GM21447 (cell line): ENCODE data around the gene DES.
"Not testable (repeated sequence)": the region's sequence is repeated elsewhere in the genome, so short reads cannot be mapped to it uniquely, and the experiment has no call there.

Source experiments
- ATAC-seq: cut with Tn5 transposase; IDR thresholded peaks from one replicate; pipeline ENCODE4 v1.9.1; 2021; ENCODE audit not compliant: unreplicated experiment

Gene DES

GRCh38 chr2:219418155-219419011 is at the start of gene DES:
Gene DES (plus strand): TSS chr2:219418377. CDS start chr2:219418463, 86 bp downstream.
- no peak for ATAC-seq

DNA sequence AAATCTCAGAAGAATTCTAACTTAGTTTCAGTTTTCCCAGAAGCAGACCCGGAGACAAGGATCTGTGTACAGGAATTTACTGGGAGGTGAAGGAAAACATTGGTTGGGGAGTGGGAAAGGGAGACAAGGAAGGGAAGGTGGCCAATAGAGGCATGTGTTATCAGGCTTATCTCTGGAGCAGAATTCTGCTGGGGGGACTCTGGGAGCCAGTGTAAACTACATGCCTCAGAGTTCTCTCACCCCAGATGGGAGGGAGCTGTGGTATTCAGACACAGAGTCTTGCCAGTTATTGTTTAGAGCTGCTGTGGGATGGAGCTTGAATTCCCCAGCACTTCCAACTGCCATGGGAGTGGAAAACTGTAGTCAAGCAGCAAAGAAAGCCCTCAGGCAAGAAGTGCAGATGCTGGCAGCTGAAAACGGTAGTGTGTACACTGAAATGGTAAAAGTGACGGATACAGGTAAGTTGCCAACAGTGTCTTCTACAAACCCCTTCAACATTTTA is 49.4 kb upstream of the DES start:
- ATAC-seq = no peak

DNA sequence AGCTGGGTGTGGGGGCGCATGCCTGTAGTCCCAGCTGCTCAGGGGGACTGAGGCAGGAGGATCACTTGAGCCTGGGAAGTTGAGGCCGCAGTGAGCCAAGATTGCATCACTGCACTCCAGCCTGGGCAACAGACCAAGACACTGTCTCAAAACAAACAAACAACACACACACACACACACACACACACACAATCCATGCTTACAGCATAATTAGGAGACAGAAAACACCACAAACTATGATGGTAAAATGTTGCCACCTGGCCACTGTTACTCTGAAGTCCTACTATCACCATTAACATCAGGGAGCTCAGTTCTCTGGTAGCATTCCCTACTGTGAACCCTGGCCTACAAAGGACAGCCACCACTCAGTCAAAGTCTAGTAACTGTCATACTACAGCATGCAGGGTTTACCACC is 48.7 kb upstream of the DES start:
- no peak for ATAC-seq

GRCh38 chr2:219378163-219378851 is 39.9 kb upstream of the DES start:
- ATAC-seq = no peak

GRCh38 chr2:219380926-219381325 is 37.3 kb upstream of the DES start:
- no peak for ATAC-seq

DNA sequence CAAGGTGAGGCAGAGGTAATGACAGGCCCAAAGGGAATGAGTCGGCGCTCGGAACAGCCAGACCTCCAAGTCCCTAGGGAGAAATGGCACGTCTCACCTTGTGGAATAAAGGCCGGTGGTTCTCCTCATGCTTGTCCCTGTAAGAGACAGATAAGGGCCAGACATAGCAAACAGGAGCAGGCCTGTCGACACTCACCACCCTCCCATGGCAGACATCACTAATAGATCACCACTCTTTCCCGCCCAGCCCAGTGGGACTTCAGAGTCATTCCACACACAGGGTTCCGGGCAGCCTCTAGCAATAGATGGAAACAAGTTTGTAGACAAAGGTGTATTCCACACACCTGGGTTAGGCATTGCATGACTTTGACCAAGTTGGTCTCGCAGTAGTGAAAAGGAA is 36.7 kb upstream of the DES start:
- no peak for ATAC-seq

GRCh38 chr2:219384083-219384713 is 34.0 kb upstream of the DES start:
- ATAC-seq = no peak

GRCh38 chr2:219384859-219385258 is 33.3 kb upstream of the DES start:
- ATAC-seq = no peak

GRCh38 chr2:219385958-219386520 is 32.1 kb upstream of the DES start:
- ATAC-seq = no peak

- ATAC-seq = no peak
These were observed 31.5 kb upstream of the DES start for GRCh38 chr2:219386532-219387280.

DNA sequence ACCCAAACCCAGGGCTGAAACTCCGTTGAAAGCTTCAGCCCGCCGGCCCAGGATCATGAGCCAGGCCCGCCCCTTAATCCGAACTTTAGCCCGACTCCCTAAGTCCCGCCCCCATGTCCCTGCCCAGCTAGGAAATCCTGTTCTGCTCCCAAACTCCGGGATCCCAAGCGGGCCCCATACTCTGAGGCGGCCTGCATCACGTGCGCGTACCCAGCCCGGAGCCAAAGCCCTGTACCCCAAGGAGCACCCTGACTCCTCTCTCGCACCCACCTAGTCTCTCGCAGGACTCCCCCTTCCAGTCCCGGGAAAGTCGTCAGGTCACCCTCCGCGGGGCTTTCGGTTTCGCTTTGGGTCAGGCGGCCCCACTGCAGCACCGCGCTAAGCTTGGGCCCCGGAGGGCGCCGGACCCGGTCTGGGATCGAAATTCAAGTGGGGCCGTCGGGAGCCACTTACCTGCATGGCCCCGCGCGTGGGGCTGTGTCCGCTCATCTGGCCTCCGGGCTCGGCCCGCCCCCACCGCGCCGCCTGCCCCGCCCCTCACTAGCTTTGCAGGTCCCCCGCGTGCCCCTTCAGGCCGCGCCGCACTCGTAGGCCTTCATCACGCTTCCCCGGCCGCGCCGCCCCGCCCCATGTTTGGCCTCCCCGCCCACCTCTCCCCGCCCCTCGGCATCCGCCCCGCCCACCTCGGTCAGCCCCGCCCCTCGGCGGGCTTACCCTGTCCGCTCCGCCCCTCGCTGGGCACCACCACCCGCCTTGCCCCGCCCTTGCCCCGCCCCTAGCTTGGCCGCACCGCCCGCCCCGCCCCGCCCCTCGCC is 30.7 kb upstream of the DES start, which contains the start of gene DNPEP:
DNPEP (minus strand) TSS at position 607 of the 815 bp plus-strand sequence; CDS start at position 489, 118 bp downstream.
- ATAC-seq = peak; percentile 73

- peak; percentile 65 for ATAC-seq
These were observed 29.9 kb upstream of the DES start for GRCh38 chr2:219388121-219388906.

DNA sequence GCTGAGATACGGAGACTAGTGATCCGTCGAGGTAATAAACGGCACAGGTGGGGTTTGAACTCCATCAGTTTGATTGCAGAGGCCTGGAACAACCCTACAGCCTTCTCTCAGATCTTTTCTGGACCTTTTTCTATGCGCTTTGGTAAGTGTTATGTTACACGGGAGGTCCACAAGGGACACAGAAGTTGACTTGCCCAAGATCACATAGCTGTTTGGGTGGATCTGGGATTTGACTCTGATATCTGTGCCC is 29.3 kb upstream of the DES start:
- no peak for ATAC-seq

DNA sequence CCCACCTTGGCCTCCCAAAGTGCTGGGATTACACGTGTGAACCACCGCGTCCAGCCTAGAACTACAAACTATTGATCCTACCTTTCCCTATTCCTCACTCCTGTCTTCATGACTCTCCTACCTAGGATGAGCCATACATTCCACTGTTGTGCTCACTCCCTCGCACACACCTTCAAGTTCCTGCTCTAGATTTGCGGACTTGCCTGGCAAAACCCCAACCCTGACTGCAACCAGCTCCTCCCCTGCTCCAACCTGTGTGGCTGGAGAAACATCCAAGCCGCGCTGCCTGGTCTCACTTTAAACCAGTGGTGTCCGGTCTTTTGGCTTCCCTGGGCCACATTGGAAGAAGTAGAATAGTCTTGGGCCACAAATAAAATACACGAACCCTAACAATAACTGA is 25.4 kb upstream of the DES start:
- ATAC-seq = no peak

DNA sequence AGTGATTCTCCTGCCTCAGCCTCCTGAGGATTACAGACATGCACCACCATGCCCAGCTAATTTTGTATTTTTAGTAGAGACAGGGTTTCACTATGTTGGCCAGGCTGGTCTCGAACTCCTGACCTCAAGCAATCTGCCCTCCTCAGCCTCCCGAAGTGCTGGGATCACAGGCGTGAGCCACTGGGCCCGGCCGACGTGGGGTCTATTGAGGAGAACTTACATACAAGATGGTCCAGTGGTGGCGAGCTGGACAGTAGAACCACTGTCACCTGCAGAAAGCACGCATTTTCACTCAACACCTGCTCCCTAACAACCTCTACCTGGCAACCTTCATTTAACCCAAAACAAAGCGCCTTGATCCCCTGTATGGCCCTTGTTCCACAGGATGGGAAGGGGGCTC is 23.1 kb upstream of the DES start:
- not testable (repeated sequence) for ATAC-seq

GRCh38 chr2:219395609-219396008 is 22.6 kb upstream of the DES start:
- no peak for ATAC-seq

DNA sequence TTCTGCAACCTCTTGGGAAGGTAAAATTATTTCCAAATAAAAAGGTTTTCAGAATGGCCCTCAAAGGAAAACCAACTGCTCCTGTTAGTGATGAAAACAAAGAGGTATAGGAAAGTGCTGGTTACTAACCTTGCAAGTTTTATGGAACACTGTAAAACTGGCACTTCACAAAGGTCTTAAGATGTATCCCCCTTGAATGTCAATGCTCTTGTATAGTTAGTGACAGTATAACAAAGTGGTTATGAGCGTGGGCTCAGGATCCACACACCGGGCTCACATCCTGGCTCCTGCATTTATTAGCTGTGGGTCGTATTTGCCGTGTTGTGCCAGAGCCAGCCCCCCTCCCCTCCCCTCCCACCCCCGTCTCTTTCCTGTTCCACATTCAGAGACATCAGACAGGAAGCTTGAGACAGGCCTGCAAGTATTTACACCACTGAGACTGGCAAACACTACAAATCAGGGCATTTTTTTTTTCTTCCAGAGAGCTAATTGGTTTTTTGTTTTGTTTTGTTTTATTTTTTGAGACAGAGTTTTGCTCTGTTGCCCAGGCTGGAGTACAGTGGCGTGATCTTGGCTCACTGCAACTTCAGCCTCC is 21.2 kb upstream of the DES start:
- ATAC-seq = no peak

DNA sequence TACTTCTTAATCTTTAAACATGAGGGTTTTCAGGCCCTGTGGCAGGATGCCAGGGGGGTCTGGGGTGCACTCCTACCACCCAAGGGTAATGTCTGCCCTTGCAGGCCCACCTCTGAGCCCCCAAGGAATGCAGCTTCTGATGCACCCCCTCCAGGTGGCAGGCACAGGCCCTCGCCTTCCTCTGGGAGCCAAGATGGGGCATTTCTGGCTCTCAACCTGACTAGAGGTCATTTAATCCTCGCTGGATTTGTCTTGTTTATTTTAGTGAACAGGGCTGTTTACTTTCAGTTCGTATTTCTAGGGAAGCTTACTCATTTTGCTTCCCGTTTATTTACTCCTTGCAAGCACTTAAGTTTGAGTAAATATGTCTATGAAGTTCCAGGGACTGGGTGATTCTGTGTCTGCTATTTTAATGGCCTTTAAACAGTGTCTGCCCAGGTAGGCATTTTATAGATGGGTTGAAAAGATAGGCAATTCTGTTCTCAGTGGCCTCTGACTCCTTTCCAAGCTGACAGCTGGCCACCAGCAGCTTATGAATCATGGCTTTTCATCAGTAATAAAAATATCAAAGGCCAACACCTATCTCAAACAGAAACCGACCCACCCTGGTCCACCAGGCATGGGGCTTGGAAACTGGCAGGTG is 19.3 kb upstream of the DES start:
- no peak for ATAC-seq
